Raji (cell line): ENCODE data around the gene PROM2.

Experiments
- POLR2A ChIP-seq: IDR thresholded peaks from 2 replicates; pipeline ENCODE4 v1.6.1; 2011; ENCODE audit warnings: low read depth, low read length, control low read depth; ENCODE audit not compliant: insufficient read depth

The PROM2 gene

DNA sequence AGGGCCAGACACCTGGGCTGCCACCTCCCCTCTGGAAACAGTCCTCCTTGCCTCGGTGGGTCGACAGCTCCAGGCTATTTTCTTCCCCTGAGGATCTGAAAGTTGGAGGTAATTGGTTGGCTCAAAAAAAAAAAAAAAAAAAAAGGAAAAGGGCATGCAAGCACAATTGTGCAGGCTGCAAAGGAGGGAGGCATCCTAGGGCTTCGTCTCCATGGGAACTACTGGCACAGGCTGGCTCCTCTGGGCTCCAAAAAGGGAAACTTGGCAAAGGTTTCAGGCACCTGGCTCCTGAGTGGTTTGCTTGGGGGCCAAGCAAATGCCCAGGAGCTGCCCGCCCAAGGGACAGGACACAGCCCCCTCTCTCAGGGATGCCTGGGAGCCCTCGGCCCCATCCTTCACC is 21.8 kb downstream of the PROM2 start:
- no peak for TF ChIP-seq POLR2A

DNA sequence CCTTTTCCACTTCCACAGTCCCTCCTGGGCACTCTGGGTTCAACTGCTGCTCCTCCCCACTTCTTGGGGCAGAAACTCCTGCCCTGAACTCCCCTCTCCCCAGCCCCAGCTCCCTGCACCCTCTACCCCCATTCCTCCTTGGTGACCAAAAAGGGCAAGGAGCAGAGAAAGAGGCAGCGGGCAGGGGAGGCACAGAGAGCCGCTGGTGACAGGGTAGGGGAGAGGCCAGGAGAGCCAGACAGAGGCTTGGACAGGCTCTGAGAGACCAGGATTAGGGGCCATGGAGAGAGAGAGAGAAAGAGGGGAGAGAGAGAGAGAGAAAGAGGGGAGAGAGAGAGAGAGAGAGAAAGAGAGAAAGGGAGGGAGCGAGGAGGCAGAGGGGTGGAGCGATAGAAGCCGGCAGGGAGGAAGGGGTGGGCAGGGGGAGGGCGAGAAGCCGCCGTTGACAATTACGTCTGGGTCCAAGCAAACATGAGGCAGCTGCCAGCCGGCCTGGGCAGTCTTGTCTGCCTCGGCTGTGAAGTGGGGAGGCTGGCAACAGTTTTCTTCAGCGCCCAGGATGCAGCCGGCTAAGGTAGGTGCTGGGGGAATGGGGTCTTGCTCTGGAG is 22.7 kb downstream of the PROM2 start, which contains the start of gene KCNIP3:
TSS of gene KCNIP3 (plus strand) at position 468 of the 608 bp plus-strand sequence. CDS start at position 560, 92 bp downstream.
- no peak for TF ChIP-seq POLR2A

DNA sequence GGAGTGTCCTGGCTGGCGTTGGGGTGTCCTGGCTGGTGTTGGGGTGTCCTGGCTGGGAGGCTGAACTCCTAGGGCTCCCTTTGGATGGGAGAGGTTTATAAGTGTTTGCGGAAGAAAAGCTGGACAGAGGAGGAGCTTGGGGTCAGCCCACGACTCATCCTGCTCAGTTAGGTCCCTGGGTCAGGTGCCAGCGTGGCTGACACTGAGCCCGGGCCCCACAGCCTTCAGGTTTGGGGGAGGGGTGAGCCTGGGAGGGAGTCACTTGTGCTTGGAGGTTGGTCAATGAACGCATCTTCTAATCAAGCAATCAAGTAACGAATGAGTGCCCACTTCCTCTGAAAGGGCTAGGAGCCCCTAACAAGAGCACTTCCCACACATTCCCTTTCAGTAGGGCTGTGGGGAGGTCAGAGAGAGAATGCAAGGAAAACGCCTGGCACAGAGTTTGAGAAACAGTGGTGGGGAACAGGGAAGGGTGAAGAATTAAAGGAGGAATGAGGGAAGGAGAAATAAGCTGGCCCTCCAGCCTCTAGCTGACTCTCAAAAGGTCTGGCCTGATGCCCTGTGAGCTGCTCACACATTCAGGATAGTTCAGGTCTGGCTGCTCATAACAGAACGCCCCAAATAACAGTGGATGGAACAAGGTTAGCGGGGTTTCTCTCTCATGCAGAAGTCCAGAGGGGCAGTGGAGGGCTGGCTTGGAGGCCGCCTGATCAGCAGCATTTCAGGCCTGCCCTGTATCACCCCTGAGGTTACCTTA is 23.6 kb downstream of the PROM2 start:
- TF ChIP-seq POLR2A, result no peak

DNA sequence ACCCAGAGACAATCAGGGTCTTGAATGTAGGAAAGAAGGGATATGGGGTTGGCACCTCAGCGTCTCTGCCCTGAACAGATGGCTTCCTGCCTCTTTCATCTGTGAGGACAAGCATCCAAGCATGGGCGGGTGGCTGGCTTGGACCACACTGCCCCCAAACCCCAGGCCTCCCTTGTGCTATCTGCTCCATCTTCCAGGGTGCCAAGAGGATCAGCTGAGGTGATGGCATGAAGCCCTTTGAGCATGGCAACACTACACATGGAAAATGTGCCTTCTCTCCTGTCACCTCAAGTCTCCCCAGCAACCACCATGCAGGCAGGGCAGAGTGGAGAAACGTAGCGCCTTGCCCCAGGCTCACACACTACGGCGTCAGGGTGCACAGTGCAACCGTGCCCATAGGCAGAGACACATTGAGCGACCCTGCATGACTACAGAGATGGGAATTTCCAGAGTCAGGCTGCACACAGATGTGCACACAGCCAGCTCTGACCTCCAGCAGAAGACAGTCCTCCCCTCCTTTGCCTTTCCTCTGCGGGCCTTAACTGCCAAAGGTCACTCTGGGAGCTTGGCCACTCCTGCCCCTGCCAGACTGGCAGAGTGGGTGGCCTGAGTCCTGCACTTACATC is 24.4 kb downstream of the PROM2 start:
- TF ChIP-seq POLR2A, result no peak

DNA sequence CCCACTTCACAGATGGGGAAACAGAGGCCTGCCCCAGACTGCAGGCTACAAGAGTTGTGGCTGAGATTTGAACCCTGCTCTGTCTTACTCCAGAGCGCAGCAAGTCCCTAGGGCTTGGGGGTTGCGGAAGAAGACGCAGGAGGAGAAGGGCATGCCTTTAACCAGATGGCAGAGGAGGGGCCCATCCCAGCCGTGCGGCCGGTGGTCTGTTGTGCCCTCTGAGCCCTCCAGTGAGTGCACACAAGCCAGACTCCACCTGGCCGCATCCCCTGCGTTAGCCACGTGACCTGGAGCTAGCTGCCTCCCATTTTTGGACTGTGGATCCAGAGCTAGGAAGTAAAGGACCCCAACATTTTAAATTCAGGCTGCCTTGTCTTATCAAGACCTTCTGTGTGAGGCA is 25.7 kb downstream of the PROM2 start:
- TF ChIP-seq POLR2A, result no peak

DNA sequence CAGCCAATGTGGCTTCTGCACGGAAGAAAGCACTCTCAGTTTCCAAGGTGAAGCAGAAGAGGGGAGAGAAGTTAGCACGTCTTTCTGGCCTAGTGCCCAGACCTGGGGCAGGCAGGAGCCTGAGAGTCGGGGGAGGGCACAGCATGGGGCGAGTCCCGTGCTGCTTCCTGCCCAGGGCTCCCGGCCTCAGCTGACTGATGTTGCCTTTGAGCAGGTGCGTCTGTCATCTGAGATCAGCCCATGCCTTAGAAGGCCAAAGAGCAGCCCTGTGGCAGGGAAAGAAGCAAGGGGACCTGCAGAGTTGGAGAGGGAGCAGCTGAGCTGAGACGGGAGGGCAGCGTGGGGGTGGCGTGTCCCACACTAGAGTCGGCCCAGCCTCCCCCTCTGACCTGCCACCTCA is 26.2 kb downstream of the PROM2 start:
- TF ChIP-seq POLR2A, result no peak

DNA sequence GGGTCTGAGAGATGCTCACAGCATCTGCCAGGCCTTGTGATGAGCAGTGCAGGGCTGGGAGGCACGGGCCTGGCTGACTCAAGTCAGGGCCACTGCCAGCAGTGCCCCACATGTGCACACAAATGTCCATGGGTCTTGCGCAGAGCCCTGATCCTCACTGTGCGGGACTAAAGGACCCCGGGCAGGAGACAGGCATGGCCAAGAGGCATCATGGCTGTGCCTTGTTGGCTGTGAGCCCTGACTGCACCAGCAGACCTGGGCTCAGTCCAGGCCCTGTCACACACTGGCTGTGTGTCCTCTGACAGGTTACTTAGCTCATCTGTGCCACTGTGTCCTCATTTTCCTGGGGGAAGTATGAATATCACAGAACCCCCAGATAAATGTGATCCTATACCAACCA is 26.9 kb downstream of the PROM2 start:
- no peak for TF ChIP-seq POLR2A

DNA sequence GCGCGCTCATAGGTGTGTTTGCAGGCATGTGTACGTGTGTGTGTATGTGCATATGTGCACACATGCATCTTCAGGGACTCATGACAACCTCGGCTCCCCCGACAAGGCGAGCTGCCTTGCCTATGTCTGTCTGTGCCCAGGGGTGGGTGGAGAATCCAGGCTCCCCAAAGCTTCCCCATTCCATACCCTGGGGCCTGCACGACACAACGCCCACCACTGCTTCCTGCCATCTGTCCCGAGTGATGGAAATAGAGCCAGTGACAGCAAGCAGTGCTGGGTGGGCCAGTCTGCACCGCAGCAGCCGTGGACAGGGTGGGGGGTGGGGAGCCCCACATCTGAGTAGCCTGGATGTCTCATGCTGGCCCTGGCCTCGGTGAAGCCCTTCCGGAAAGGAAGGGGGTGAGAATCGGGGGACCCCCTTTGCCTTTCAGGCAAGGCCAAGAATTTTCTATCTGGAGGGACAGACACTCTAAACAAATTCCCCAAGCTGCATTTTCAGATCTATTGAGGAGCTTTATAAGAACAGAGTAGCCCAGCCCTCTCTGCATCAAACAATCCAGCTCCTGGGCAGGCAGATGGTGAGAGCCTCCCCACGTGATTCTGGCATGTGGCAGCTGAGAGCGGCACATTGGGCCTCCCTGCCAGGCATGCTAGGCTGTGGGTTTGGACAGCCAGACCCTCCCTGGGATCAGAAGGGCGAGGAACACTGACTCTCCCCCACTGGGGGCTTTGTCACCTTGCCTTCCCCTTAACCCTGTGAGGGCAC is 27.8 kb downstream of the PROM2 start:
- no peak for TF ChIP-seq POLR2A

DNA sequence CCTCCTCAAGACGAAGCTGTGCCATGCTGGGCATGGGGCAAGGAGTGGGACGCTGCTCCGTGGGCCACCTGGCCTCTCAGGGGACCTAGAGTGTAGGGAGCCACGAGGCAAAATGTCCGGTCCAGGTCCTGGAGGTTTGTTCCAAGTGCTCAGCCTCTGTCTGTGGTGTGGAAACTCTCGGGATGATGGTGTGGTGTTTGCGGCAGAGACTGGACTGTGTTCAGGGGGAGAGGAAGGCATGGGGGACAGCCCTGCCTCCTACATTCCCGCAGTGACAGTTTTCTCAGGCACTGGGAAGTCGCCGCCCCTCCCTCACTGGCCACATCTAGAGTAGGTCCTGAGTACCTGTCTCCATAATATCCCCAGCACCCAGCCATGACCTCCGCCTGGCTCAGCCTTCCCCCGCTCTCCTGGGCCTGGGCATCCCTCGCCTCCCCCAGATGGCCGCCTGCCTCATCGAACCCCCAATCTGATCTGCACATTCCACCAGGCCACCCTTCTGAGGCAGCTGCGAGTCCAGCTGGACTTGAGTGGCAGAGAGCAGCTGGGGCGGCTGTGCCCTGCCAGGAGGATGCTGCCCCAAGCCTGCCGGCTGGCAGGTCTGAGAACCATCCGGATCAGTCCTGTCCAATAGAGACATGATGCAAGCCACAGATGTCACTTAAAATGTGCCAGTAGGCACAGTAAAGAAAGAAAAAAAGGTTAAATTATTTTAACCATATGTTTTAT is 29.1 kb downstream of the PROM2 start:
- TF ChIP-seq POLR2A, result no peak

DNA sequence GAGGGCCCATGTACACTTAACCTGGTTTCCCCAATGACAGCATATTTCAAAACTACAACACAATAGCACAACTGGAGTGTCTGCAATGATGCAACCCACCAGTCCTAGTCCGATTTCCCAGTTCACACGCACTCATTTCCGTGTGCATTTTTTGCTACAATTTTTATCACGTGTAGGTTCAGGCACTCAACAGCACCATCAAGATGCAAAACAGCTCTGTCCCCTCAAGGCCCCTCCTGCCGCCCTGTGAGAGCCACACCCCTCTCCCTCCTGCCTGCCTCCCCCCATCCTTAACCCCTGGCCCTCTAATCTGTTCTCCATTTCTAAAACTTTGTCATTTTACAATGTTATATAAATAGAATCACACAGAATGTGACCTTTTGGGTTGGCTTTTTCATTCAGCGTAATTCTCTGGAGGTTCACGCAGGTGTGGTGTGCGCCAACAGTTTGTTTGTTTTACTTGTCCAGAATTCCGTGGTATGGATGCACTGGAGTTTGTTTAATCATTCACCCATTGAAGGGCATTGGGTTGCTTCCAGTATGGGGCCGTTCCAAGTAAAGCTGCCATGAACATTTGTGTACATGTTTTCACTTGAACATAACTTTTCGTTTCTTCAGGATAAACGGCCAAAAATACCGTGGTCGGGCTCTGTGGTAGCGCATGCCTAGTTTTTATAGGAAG is 31.3 kb downstream of the PROM2 start:
- TF ChIP-seq POLR2A, result no peak

DNA sequence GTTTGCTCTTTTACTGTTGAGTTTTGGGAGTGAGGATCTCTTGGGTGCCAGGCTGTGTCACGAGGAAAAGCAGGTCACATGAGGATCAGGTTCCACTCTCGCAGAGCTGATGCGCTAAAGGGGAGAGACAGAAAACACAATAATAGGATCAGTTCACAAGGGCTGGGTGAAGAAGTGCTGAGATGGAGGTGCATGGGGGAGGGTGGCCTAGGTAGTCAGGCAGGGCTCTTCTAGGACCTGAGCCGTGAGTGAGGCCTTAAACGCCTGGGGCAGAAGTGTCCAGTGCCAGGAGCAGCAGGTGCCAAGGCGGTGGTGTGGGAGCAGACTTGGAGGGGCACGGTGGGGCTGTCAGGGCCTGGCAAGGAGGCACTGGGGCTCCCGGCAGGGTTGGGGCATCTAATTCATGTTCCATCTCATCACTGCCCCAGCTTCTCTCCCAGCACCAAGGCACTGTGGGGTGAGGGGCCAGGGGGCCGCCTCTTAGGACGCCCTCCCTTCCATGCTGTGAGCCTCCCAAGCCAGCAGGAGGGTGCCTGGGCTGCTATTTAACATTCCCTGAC is 32.2 kb downstream of the PROM2 start:
- no peak for TF ChIP-seq POLR2A

DNA sequence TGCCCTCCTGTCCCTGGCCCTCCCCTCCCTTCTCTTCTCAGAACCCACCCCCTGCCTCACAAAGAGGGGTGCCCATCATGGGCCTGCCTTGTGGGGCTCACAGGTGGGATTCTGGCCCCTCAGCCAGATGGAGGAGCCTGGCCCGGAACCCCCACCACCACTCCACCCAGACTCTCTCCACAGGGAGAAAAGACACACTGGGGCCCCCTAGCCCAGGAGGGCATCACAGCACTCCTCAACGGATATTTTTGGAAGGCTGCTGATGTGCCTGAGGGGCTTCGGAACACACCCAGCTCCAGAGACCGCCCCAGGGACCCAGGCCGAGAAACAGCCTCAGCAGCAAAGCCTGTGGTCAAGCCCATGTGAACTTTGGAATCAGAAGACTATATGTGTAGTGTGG is 32.8 kb downstream of the PROM2 start:
- TF ChIP-seq POLR2A, result no peak

DNA sequence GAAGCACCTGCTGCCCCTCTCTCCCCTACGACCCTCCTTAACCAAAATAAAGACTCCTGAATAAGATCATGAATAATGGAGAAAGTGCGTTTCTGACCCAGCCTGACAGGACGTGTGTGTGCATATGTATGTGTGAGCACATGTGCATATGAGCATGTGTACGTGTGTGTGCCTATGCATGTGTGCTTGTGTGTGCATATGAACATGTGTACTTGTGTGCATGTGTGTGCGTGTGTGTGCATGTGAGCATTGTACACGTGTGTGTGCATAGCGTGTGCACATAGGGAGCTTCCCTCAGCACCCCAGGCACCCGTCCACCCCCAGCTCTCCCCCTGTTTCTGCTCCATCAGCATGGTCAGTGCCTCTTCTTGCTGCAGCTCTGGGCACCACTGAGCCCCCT is 33.6 kb downstream of the PROM2 start:
- TF ChIP-seq POLR2A, result no peak

DNA sequence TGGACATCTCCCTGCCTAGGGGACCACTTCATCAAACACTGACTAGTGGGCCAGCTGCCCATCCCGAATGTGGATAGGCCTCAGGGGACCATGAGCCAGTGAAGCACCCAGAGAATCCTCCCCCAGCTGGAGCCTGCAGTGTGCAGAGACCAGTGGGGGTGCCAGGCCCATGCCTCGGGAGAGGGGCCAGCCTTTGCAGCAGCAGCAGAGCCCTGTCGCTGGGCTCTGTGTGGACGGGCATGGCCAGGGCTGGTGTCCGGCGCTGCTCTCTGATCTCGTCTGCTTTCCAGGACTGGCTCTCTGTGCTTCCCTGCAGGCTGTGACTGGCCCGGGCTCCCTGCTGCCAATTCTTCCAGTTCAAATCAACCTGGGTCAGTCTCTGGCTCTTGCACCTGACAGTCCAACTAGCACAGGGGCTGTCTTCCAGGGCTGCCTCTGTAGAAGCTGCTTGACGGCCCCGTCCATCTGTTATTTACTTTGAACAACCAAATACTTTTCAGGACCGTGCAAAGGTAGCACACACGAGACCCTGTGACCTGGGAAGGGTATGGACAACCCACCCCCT is 34.3 kb downstream of the PROM2 start:
- no peak for TF ChIP-seq POLR2A
